HG02970 (cell line): ENCODE results near the gene SLFN12.
"Not testable (repeated sequence)": the region's sequence is repeated elsewhere in the genome, so short reads cannot be mapped to it uniquely, and the experiment has no call there.

Experiments used
- ATAC-seq: cut with Tn5 transposase; IDR thresholded peaks from one replicate; pipeline ENCODE4 v1.9.1; 2021; ENCODE audit warnings: mild to moderate bottlenecking, moderate library complexity, moderate number of reproducible peaks; ENCODE audit not compliant: unreplicated experiment, low FRiP score

SLFN12 gene

DNA sequence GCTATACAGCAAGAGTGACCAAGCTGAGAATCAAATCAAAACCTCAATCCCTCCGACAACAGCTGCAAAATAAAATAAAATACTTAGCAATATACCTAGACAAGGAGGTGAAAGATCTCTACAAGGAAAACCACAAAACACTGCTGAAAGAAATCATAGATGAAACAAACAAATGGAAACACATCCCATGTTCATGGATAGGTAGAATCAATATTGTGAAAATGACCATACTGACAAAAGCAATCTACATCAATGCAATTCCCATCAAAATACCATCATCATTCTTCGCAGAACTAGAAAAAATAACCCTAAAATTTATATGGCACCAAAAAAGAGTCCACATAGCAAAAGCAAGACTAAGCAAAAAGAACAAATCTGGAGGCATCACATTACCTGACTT is 17.6 kb downstream of the SLFN12 start:
- not testable (repeated sequence) for ATAC-seq

GRCh38 chr17:35414247-35414646 is 18.1 kb downstream of the SLFN12 start:
- ATAC-seq: no peak

DNA sequence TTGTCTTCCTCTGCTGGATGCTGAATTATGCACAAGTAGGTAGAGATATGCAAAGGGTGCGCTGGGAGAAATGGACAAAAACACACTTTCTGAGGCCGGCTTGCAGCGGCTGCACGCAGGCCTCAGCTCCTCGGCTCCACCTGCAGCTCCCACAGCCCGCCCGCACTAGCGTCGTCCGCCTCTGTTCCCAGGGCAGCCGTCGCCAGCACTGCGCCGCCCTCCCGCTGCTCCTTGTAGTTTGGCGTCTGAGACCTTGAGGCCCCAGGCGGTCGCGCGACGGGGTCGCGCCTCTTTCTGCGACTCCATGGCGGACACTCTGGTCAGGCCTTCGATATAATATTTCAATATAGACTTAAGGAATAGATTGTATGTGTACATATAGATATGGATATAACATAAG is 24.8 kb downstream of the SLFN12 start:
- no peak for ATAC-seq

DNA sequence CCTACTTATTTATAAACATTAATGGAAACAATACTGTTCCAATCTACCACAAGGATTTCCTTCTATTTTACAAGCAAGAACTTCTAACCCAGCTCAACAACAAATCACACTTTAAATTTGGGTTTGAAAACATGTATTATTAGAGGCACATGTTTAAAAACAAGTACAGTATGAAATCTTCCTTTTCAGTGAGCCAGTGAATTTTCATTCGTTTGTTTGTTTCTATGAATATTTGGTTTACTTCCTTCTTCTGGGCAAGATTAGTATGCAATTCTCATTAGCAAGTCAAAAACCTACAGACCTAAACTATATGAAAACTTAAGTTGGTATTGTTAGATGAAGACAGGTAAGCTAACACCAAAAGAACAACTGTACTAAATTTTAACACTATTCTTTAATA is 25.7 kb downstream of the SLFN12 start:
- no peak for ATAC-seq

- no peak for ATAC-seq
These were observed 27.9 kb downstream of the SLFN12 start for GRCh38 chr17:35404360-35404759.

- not testable (repeated sequence) for ATAC-seq
These were observed 38.5 kb downstream of the SLFN12 start for GRCh38 chr17:35393783-35394182.

DNA sequence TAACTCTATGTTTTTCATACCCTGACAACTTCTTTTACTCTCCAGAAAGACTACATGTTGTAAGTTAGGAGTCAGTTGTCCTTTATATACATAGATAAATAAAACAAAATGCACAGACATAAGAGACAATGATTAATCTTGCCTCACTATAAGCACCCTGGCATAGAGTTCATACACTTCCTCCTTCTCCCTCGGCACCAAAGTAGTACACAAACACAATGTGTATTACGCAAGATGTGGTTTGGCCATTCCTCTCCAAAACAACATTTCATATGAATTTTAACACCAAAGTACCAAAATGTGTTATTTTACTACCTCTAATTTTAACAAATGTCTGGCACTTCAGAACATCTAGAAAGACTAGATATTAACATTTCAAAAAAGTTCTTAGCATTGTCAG is 41.6 kb downstream of the SLFN12 start:
- no peak for ATAC-seq

DNA sequence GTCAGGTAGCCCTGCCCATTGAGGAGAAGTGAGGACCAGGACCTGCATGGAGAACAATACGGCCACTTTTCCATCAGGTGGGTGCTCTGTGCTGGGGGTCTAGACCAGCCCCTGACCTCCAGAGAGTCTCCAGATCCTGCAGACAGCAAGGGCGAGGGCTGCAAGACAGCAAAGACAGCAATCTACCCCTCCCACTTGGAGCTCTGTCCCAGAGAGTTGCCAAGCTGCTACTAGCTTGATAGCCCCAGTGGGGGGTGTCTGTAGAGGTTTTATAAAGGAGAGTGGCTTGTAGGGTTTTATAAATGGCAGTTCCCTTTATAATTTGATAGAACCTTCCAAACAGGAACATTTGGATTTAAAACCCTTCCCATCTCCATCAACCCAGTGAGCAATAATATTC is 42.1 kb downstream of the SLFN12 start:
- ATAC-seq: no peak

DNA sequence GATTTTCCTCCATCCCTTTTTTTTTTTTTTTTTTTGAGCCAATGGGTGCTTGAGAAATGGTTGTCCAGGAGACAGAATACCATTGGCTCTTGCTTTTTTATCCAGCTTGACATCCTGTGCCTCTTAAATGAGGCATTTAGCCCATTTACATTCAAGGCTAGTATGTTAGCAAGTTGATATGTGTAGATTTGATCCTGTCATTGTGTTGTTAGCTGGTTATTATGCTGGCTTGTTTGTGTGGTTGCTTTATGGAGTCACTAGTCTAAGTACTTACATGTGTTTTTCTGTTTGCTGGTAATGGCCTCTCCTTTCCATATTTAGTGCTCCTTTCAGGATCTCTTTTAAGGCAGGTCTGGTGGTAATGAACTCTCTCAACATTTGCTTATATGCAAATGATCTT is 44.8 kb downstream of the SLFN12 start:
- no peak for ATAC-seq

DNA sequence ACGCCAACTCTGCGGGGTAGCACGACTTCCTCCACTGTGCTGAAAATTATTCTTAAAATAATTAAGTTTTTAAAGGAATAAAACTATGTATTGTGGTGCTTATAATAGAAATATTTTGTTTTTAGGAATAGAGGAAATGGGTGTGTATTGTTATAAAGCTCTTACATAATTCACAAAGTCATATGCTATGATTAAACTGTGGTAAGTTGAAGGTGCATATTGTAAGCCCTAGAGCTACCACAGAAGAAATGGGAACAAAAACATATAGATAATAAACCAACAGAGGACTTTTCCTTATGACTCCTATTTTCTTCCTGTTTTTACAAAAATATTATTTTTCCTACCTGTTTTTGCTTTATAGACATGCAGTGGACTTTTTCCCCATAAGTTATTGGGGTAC is 54.6 kb downstream of the SLFN12 start:
- no peak for ATAC-seq

- no peak for ATAC-seq
These were observed 55.2 kb downstream of the SLFN12 start for GRCh38 chr17:35377068-35377467.

- no peak for ATAC-seq
These were observed 56.1 kb downstream of the SLFN12 start for GRCh38 chr17:35376245-35376644.

- no peak for ATAC-seq
These were observed 57.4 kb downstream of the SLFN12 start for GRCh38 chr17:35374766-35375344.

GRCh38 chr17:35373984-35374765 is 58.1 kb downstream of the SLFN12 start:
- ATAC-seq: peak; percentile 37

GRCh38 chr17:35373534-35373983 is 58.7 kb downstream of the SLFN12 start, which contains the start of gene SLFN11:
Gene SLFN11, minus strand, starts transcription at chr17:35373621. Its CDS starts 9,814 bp downstream, at chr17:35363807.
- ATAC-seq: peak; percentile 36

DNA sequence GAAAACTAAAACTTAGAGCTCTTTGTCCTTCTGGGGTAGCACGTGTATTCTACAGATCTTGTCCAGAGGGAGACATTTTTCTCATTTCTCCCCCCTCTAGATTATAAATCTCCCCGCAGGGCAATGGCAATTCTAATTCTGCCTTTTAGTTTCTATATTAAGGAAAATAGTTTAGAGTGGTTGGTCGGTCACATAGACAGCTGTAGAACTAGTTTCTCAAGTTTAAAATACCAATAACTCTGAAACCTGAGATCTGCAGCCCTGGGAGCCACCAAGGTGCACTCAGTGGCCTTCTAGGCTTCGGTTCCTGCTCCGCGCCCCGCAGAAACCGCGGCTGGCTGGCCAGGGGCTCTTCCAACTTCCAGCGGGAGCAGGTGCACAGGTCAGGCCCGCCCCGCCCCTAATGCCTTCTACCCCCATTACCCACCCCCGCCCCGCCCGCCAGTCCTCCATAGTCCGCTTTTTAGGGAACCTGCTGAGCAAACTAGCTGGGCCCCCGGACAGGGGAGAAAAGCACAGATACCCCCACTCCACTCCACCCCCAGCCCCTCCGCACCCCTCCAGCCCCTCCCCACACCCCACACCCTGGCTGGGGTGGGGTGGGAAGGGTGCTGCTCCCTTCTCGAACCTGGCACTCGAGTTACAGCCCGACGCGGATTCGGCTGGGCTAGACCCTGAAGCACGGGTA is 59.3 kb downstream of the SLFN12 start:
- peak; percentile 21 for ATAC-seq

- no peak for ATAC-seq
These were observed 60.4 kb downstream of the SLFN12 start for GRCh38 chr17:35371934-35372333.

GRCh38 chr17:35368081-35368830 is 64.0 kb downstream of the SLFN12 start:
- ATAC-seq: peak; percentile 77

- ATAC-seq: no peak
These were observed 71.3 kb downstream of the SLFN12 start for GRCh38 chr17:35361027-35361426.
